Measurements from ENCODE around the gene ESCO1.
"Not testable (repeated sequence)": the region's sequence is repeated elsewhere in the genome, so short reads cannot be mapped to it uniquely, and the experiment has no call there.

Gene ESCO1

GRCh38 chr18:21592361-21592760 lies 8.1 kb downstream of the ESCO1 start:
- not testable (repeated sequence) for H3K4me3 ChIP-seq (ENCODE audit: low read depth, low read length)

GRCh38 chr18:21584391-21584790 lies 16.1 kb downstream of the ESCO1 start:
- no peak overlapping the region for H3K4me3 ChIP-seq (ENCODE audit: low read depth, low read length)

- no peak overlapping the region for H3K4me3 ChIP-seq (ENCODE audit: low read depth, low read length)
Observed at GRCh38 chr18:21575656-21576055, 24.8 kb downstream of the ESCO1 start.

GRCh38 chr18:21571772-21572171 lies 28.7 kb downstream of the ESCO1 start:
- no peak overlapping the region for H3K4me3 ChIP-seq (ENCODE audit: low read depth, low read length)

- no peak overlapping the region for H3K4me3 ChIP-seq (ENCODE audit: low read depth, low read length)
Observed at GRCh38 chr18:21559195-21559594, 41.3 kb downstream of the ESCO1 start.

- no peak overlapping the region for H3K4me3 ChIP-seq (ENCODE audit: low read depth, low read length)
Observed at GRCh38 chr18:21557607-21558253, 42.8 kb downstream of the ESCO1 start.

GRCh38 chr18:21550510-21550970 lies 50.0 kb downstream of the ESCO1 start:
- H3K4me3 ChIP-seq (ENCODE audit: low read depth, low read length) = no peak overlapping the region

- no peak overlapping the region for H3K4me3 ChIP-seq (ENCODE audit: low read depth, low read length)
Observed at GRCh38 chr18:21548647-21549046, 51.9 kb downstream of the ESCO1 start.

GRCh38 chr18:21546423-21546822 lies 54.1 kb downstream of the ESCO1 start:
- H3K4me3 ChIP-seq (ENCODE audit: low read depth, low read length) = no peak overlapping the region

GRCh38 chr18:21538230-21538629 lies 62.3 kb downstream of the ESCO1 start:
- no peak overlapping the region for H3K4me3 ChIP-seq (ENCODE audit: low read depth, low read length)

- H3K4me3 ChIP-seq (ENCODE audit: low read depth, low read length) = no peak overlapping the region
Observed at GRCh38 chr18:21534327-21534726, 66.2 kb downstream of the ESCO1 start.

- H3K4me3 ChIP-seq (ENCODE audit: low read depth, low read length) = no peak overlapping the region
Observed at GRCh38 chr18:21526463-21526862, 74.0 kb downstream of the ESCO1 start.

- H3K4me3 ChIP-seq (ENCODE audit: low read depth, low read length) = no peak overlapping the region
Observed at GRCh38 chr18:21525916-21526315, 74.6 kb downstream of the ESCO1 start.

- H3K4me3 ChIP-seq (ENCODE audit: low read depth, low read length) = no peak overlapping the region
Observed at GRCh38 chr18:21522530-21522929, 78.0 kb downstream of the ESCO1 start.

- no peak overlapping the region for H3K4me3 ChIP-seq (ENCODE audit: low read depth, low read length)
Observed at GRCh38 chr18:21513741-21514140, 86.8 kb downstream of the ESCO1 start.

- no peak overlapping the region for H3K4me3 ChIP-seq (ENCODE audit: low read depth, low read length)
Observed at GRCh38 chr18:21513292-21513691, 87.2 kb downstream of the ESCO1 start.

GRCh38 chr18:21509062-21509461 lies 91.4 kb downstream of the ESCO1 start:
- no peak overlapping the region for H3K4me3 ChIP-seq (ENCODE audit: low read depth, low read length)

GRCh38 chr18:21507913-21508701 lies 92.4 kb downstream of the ESCO1 start:
- no peak overlapping the region for H3K4me3 ChIP-seq (ENCODE audit: low read depth, low read length)

- no peak overlapping the region for H3K4me3 ChIP-seq (ENCODE audit: low read depth, low read length)
Observed at GRCh38 chr18:21502661-21503060, 97.8 kb downstream of the ESCO1 start.

- H3K4me3 ChIP-seq (ENCODE audit: low read depth, low read length) = no peak overlapping the region
Observed at GRCh38 chr18:21499997-21500396, 100.5 kb downstream of the ESCO1 start.

- no peak overlapping the region for H3K4me3 ChIP-seq (ENCODE audit: low read depth, low read length)
Observed at GRCh38 chr18:21496277-21496835, 104.1 kb downstream of the ESCO1 start.

GRCh38 chr18:21490748-21491147 lies 109.8 kb downstream of the ESCO1 start:
- H3K4me3 ChIP-seq (ENCODE audit: low read depth, low read length) = no peak overlapping the region

Data from iPS-11a (cell line).